GM12892 (cell line): ENCODE measurements around the gene CPED1.

Experiments used
- POLR2A ChIP-seq: IDR thresholded peaks from 2 replicates; pipeline ENCODE4 v1.6.1; 2011; ENCODE audit warnings: low read depth, low read length, control low read depth
- POLR2AphosphoS5 ChIP-seq: IDR thresholded peaks from 2 replicates; pipeline ENCODE4 v1.6.1; 2011; ENCODE audit warnings: low read depth, low read length, control low read depth

DNA sequence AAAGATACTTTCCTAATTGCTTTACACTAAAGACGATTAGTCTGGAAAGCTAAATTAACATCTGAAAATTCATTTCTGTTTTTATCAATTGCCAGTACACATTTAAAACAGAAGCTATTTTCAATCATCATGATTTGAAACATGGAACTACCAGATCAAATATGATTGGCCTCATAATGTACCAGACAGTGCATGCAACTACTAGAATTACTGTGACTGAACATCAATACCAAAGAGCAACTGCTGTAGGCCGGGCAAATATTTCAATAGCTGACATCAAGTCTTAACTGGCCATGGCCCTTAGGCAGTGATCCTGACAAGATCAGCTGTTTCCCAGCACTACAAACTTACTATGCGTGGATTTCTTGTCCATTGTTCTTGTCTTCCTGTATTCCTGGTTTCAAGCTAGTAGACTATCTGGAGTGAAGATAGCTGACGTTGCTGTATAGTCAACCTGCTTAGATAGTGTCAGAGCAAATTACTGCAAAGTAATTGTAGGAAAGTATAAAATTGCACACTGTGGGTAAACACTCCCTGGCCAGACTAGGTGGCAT lies 318.6 kb downstream of the CPED1 start:
- TF ChIP-seq POLR2A (no peak), POLR2AphosphoS5 (no peak)
